Gastrocnemius medialis (tissue), 4 donors: ENCODE data around the gene ADAMTS2. TPM values are rescaled to one million over a fixed set of nuclear protein-coding genes. Genes with fewer than 3 reads are reported as not detected.

Source experiments
- ATAC-seq, 2 donors: fragments of 150-250 bp; one replicate each; pipeline ENCODE4 v1.9.1; 2016
- DNase-seq, 2 donors: peaks; one replicate each; pipeline ENCODE4 v3.0.0-alpha.2; 2019
- H3K27ac ChIP-seq, 4 donors: fragments of 200-600 bp; sonication (generic); 1 replicate in 1 of 4; 2 replicates in 3 of 4; pipeline ENCODE4 v1.5.1; 2016 to 2018; ENCODE audit warnings: mild to moderate bottlenecking in 2 of 4, moderate library complexity in 1 of 4
- H3K27me3 ChIP-seq, 3 donors: fragments of 200-600 bp; sonication (generic) in 2 of 3; 1 replicate in 1 of 3; 2 replicates in 2 of 3; pipeline versions ENCODE4 v1.5.1 to v1.6.0; 2016 to 2019; ENCODE audit warnings: mild to moderate bottlenecking in 1 of 3, moderate library complexity in 1 of 3
- H3K36me3 ChIP-seq, 2 donors: fragments of 200-600 bp; sonication (generic) in 1 of 2; one replicate each; pipeline ENCODE4 v1.5.1; 2017 to 2018
- H3K4me1 ChIP-seq, 2 donors: fragments of 200-600 bp; sonication (generic) in 1 of 2; one replicate each; pipeline ENCODE4 v1.5.1; 2016 to 2017; ENCODE audit warnings: mild to moderate bottlenecking in 2 of 2
- H3K4me3 ChIP-seq, 4 donors: fragments of 200-600 bp; sonication (generic) in 3 of 4; 1 replicate in 1 of 4; 2 replicates in 3 of 4; pipeline ENCODE4 v1.5.1; 2016 to 2019; ENCODE audit warnings: mild to moderate bottlenecking in 2 of 4
- H3K9me3 ChIP-seq, 3 donors: fragments of 200-600 bp; sonication (generic) in 2 of 3; 1 replicate in 1 of 3; 2 replicates in 2 of 3; pipeline ENCODE4 v1.5.1; 2016 to 2019
- POLR2A ChIP-seq, 2 donors: fragments of 450-650 bp; IDR thresholded peaks; one replicate each; pipeline ENCODE4 v1.6.1; 2017; ENCODE audit warnings: antibody characterized with exemption in 2 of 2, mild to moderate bottlenecking in 2 of 2, moderate library complexity in 2 of 2
- in situ Hi-C, 4 donors: fragments of 200-750 bp; cut with MboI; loops; one replicate each; pipeline versions ENCODE4 v1.15.0 to v1.8.0; 2017; ENCODE audit warnings: low sequenced_read_pairs in 4 of 4
- intact Hi-C: fragments of 100-400 bp; cut with DNase I; formaldehyde crosslinking; loops from one replicate; pipeline ENCODE4 v1.15.1; 2023; ENCODE audit warnings: low total_unique reads
- total RNA-seq, 4 donors: library from RNA; depleted of rRNA; stranded (reverse); fragments of >200 nt; gene quantifications; one replicate each; pipeline versions ENCODE4 v1.1.0 to v1.2.3, GENCODE V29; 2016
- TF ChIP-seq, protein P1 (sequence below), 5 experiments: fragments of 450-650 bp in 3 of 5; fragments of 200-600 bp in 2 of 5; sonication (generic) in 2 of 5; IDR thresholded peaks in 4 of 5; conservative IDR thresholded peaks in 1 of 5; 1 replicate in 4 of 5; 2 replicates in 1 of 5; pipeline ENCODE4 v1.5.1; 2016 to 2019; ENCODE audit warnings: antibody characterized with exemption in 5 of 5, mild to moderate bottlenecking in 3 of 5, moderate library complexity in 3 of 5

The ADAMTS2 gene
- total RNA-seq, 4 donors from 2014 or later, result 0.78 to 3.8 (median 2.0) TPM

DNA sequence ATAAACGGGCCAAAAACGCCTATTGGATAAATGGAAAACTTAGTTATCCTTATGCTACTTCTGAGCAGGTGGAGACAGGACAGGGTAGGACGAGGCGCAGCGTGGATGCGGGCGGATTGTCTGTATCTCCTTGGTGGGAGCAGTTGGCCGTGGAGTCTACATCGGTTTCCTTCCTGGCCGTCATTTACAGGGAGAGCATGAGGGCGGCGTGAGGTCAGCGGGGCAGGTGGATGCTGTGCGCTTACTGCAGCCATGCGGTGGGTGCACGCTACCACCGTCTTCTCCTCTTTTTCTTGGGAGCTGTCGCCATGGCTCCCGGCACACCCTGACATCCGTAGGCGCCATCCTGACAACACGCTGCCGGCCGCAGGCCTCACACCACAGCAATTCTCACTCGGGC lies 121.3 kb downstream of the ADAMTS2 start:
- in situ Hi-C loops, result no loop called here
- TF ChIP-seq, protein P1, sequence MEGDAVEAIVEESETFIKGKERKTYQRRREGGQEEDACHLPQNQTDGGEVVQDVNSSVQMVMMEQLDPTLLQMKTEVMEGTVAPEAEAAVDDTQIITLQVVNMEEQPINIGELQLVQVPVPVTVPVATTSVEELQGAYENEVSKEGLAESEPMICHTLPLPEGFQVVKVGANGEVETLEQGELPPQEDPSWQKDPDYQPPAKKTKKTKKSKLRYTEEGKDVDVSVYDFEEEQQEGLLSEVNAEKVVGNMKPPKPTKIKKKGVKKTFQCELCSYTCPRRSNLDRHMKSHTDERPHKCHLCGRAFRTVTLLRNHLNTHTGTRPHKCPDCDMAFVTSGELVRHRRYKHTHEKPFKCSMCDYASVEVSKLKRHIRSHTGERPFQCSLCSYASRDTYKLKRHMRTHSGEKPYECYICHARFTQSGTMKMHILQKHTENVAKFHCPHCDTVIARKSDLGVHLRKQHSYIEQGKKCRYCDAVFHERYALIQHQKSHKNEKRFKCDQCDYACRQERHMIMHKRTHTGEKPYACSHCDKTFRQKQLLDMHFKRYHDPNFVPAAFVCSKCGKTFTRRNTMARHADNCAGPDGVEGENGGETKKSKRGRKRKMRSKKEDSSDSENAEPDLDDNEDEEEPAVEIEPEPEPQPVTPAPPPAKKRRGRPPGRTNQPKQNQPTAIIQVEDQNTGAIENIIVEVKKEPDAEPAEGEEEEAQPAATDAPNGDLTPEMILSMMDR (IDR thresholded peaks at IDR 0.05 in 4 of 5, conservative IDR thresholded peaks at IDR 0.05 in 1 of 5), result no peak
- no peak for TF ChIP-seq POLR2A (IDR thresholded peaks at IDR 0.05)
- DNase-seq (no peak), ATAC-seq (no peak)
- Histone ChIP-seq H3K36me3 (no peaks in the 10 kb centered on the region), H3K27ac (no peak overlapping the region), H3K27me3 (no peaks in the 10 kb centered on the region), H3K4me1 (no peaks in the 10 kb centered on the region), H3K4me3 (no peak overlapping the region), H3K9me3 (no peaks in the 10 kb centered on the region)
- intact Hi-C loops, result no loop called here

DNA sequence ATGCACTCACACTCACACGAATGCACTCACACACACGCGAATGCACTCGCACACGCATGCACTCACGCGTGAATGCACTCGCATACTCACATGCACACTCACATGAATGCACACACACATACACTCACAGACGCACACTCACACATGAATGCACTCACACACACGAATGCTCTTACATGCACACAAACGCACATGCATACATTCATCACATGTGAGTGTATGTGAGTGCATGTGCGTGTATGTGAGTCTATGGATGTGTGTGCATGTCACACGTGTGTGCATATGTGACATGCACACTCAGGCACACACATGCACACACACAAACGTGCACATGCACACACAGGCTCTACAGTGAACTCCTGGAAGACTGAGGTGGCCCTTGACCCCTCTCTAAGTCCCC lies 121.7 kb downstream of the ADAMTS2 start:
- H3K4me1 ChIP-seq, result no peaks in the 10 kb centered on the region
- H3K27ac ChIP-seq, result no peak overlapping the region
- no peak for DNase-seq
- intact Hi-C loops (no loop called here), in situ Hi-C loops (no loop called here)
- H3K4me3 ChIP-seq, result no peak overlapping the region
- TF ChIP-seq, protein P1 (IDR thresholded peaks at IDR 0.05 in 4 of 5, conservative IDR thresholded peaks at IDR 0.05 in 1 of 5), result no peak
- no peak for TF ChIP-seq POLR2A (IDR thresholded peaks at IDR 0.05)
- no peaks in the 10 kb centered on the region for H3K27me3 ChIP-seq
- H3K9me3 ChIP-seq, result no peaks in the 10 kb centered on the region
- H3K36me3 ChIP-seq, result no peaks in the 10 kb centered on the region
- ATAC-seq, result no peak

DNA sequence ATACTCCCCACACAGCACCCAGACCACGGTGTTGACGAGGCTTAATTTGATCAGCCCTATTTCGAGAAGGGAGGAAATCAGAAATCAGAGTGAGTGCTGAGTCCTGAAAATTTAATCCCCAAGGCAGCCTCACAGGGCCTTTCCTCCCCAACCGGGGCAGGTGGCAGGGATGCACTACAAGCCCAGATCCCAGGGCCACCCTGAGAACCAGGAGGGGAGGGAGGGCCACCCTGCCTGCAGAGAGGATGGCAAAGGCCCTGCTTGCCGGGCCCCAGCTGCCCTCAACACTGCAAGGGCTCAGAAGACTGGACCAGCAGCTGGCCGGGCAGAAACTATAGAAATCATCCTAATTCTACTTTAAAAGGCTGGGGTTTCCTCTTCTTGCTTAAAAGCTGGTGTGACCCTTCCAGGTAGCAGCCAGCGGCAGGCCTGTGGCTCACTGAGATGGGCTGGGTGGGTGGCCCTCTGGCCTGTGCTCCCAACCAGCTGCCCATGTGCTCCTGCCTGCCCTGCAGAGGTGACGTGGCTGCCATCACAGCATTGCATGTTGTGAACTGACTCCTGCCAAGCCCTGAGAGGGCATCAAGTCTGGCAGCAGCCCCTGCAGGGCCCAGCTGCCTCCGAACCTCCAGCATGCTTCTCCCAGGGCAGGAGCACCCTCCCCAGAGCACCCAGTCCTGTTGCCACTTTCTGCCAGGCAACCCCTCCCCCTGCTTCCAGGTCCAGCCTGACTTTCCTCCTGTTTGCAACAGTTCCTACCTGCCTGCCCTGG lies 122.8 kb downstream of the ADAMTS2 start:
- TF ChIP-seq, protein P1 (IDR thresholded peaks at IDR 0.05 in 4 of 5, conservative IDR thresholded peaks at IDR 0.05 in 1 of 5), result no peak
- no peak for TF ChIP-seq POLR2A (IDR thresholded peaks at IDR 0.05)
- Histone ChIP-seq H3K27me3 (no peaks in the 10 kb centered on the region), H3K36me3 (no peaks in the 10 kb centered on the region), H3K4me1 (no peaks in the 10 kb centered on the region), H3K4me3 (no peak overlapping the region), H3K27ac (no peak overlapping the region), H3K9me3 (no peaks in the 10 kb centered on the region)
- in situ Hi-C loops, result no loop called here
- ATAC-seq (no peak), DNase-seq (no peak)
- intact Hi-C loops, result no loop called here

DNA sequence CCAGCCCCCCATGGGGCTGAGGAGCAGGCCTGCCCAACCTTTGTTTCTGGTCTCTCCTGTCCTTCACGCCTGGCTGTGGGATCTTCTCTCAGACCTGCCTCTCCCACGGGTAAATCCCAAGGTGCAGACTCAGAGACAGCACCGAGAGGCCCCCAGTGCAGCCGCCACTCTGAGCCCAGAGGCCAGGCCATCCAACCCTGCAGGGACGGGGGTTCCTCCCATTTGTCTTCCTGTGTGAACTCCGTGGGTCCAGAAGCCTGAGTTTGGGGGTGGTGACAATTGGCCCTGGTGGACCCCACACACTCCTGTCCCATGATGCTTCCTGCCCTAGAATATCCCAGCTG lies 123.4 kb downstream of the ADAMTS2 start:
- Histone ChIP-seq H3K9me3 (no peaks in the 10 kb centered on the region), H3K36me3 (no peaks in the 10 kb centered on the region), H3K4me3 (no peak overlapping the region), H3K27ac (no peak overlapping the region), H3K4me1 (no peaks in the 10 kb centered on the region), H3K27me3 (no peaks in the 10 kb centered on the region)
- in situ Hi-C loops, result no loop called here
- TF ChIP-seq, protein P1 (IDR thresholded peaks at IDR 0.05 in 4 of 5, conservative IDR thresholded peaks at IDR 0.05 in 1 of 5), result no peak
- no peak for TF ChIP-seq POLR2A (IDR thresholded peaks at IDR 0.05)
- ATAC-seq, result no peak
- intact Hi-C loops, result no loop called here
- no peak for DNase-seq
